ENCODE measurements around the gene HSPB9.

HSPB9 gene

GRCh38 chr17:42110301-42111264 is 12.0 kb upstream of the HSPB9 start:
- in situ Hi-C loops (cut with MboI; ENCODE audit: low pct_unique_long_range_greater_than_20kb, low sequenced_read_pairs, unreplicated experiment): loop anchor here (10.0 to 25.0 kb wide), 2 partner anchors 86 to 373 kb away; partner anchors contain the start of genes HAP1 and NKIRAS2
- no peak for DNase-seq (ENCODE audit: low spot score)
- no peak for TF ChIP-seq CTCF (IDR thresholded peaks at IDR 0.05; ENCODE audit: extremely low read depth, insufficient read depth, missing control alignments)

- no peak for DNase-seq (ENCODE audit: low spot score)
- no peak for TF ChIP-seq CTCF (IDR thresholded peaks at IDR 0.05; ENCODE audit: extremely low read depth, insufficient read depth, missing control alignments)
- in situ Hi-C loops (cut with MboI; ENCODE audit: low pct_unique_long_range_greater_than_20kb, low sequenced_read_pairs, unreplicated experiment): loop anchor here (10.0 to 25.0 kb wide), 2 partner anchors 86 to 374 kb away; partner anchors contain the start of genes HAP1 and NKIRAS2
These were observed 11.4 kb upstream of the HSPB9 start for GRCh38 chr17:42111265-42111636.

- no peak for TF ChIP-seq CTCF (IDR thresholded peaks at IDR 0.05; ENCODE audit: extremely low read depth, insufficient read depth, missing control alignments)
- DNase-seq (ENCODE audit: low spot score): no peak
- in situ Hi-C loops (cut with MboI; ENCODE audit: low pct_unique_long_range_greater_than_20kb, low sequenced_read_pairs, unreplicated experiment): loop anchor here (10.0 to 25.0 kb wide), 2 partner anchors 87 to 375 kb away; partner anchors contain the start of genes HAP1 and NKIRAS2
These were observed 10.6 kb upstream of the HSPB9 start for GRCh38 chr17:42111871-42112551.

GRCh38 chr17:42112552-42113176 is 9.9 kb upstream of the HSPB9 start, which contains the start of gene DHX58:
TSS of gene DHX58 (minus strand) at chr17:42112714. CDS start at chr17:42111892, 822 bp downstream.
- peak; percentile 95 for DNase-seq (ENCODE audit: low spot score)
- TF ChIP-seq CTCF (IDR thresholded peaks at IDR 0.05; ENCODE audit: extremely low read depth, insufficient read depth, missing control alignments): no peak
- in situ Hi-C loops (cut with MboI; ENCODE audit: low pct_unique_long_range_greater_than_20kb, low sequenced_read_pairs, unreplicated experiment): loop anchor here (10.0 to 25.0 kb wide), 2 partner anchors 88 to 375 kb away; partner anchors contain the start of genes HAP1 and NKIRAS2

GRCh38 chr17:42113293-42114069 is 9.1 kb upstream of the HSPB9 start:
- no peak for TF ChIP-seq CTCF (IDR thresholded peaks at IDR 0.05; ENCODE audit: extremely low read depth, insufficient read depth, missing control alignments)
- in situ Hi-C loops (cut with MboI; ENCODE audit: low pct_unique_long_range_greater_than_20kb, low sequenced_read_pairs, unreplicated experiment): loop anchor here (10.0 to 25.0 kb wide), 2 partner anchors 89 to 376 kb away; partner anchors contain the start of genes HAP1 and NKIRAS2
- no peak for DNase-seq (ENCODE audit: low spot score)

All from GM13977 (cell line).